ENCODE measurements around the gene HDAC4. TPM values are rescaled to one million over a fixed set of nuclear protein-coding genes. Genes with fewer than 3 reads are reported as not detected.

Gene HDAC4
- total and polyA plus RNA-seq, 2 of the 4 experiments (the other 2 are of a cell fraction) = 4.1 to 7.2 TPM

DNA sequence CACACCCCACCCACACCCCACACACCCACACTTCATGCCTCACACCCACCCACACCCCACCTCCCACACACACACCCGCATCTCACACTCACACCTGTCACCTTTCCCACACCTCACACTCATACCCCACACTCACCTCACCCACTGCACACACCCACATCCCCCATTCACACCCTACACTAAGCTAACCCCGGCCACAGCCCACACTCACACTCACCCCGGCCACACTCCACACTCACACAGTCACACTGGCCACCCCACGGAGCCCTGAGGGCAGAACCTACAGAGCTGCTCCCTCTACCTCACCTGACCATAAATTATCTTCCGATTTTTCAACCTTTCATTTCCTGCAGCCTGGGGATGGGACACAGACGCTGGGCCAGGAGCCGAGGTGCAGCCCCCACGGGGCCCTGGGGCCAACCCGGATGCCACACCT, 241.3 kb downstream of the HDAC4 start (continued):
- TF ChIP-seq MXI1 (IDR thresholded peaks at IDR 0.05; ENCODE audit: borderline replicate concordance, low read depth, low read length) = no peak
- TF ChIP-seq, protein P1, sequence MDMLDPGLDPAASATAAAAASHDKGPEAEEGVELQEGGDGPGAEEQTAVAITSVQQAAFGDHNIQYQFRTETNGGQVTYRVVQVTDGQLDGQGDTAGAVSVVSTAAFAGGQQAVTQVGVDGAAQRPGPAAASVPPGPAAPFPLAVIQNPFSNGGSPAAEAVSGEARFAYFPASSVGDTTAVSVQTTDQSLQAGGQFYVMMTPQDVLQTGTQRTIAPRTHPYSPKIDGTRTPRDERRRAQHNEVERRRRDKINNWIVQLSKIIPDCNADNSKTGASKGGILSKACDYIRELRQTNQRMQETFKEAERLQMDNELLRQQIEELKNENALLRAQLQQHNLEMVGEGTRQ (IDR thresholded peaks at IDR 0.05; ENCODE audit: low read depth, low read length) = no peak

DNA sequence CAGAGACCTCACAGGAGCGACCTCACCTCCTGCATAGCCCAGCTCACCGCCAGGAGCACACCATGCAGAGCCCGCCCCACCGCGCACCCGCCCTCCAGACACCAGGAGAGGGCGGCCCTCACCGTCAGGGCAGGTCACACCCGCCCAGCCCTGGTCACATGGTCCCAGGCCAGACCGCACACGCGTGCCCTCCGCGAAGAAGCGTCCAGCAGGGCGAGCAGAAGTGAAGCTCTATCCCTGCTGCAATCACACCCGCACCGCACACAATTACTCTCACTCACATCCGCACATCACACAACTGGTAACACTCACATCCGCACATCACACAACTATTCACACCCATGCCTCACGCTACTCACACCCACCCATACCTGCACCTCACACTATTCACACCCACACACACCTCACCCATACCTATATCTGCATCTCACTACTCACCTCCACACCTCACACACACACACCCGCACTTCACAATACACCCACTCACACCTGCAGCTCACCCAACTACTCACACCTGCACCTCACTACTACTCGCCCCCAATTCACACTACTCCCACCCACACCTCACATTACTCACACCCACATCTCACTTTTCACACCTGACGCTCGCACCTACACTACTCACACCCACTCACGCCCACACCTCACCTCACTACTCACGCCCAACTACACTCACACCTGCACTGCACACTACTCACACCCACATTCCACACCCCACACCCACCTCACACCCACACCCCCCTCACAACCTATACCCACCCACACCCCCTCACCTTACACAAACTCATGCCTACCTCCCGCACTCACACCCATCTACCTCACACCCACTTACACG, 242.0 kb downstream of the HDAC4 start:
- H3K79me1 ChIP-seq (ENCODE audit: low read depth in 1 of 2, low read length in 2 of 2) = 0 out of 4 replicates have a peak, but pooled peaks cover 0 to 3% of the 10 kb centered on the region in 2 experiments
- H3K9ac ChIP-seq (ENCODE audit: low read depth, low read length) = no peak overlapping the region
- H3K27ac ChIP-seq (ENCODE audit: insufficient read depth, low read length) = no peak overlapping the region
- dilution Hi-C loops (cut with HindIII; ENCODE audit: low sequenced_read_pairs, unreplicated experiment) (no loop called here), intact Hi-C loops (cut with micrococcal nuclease) (no loop called here), in situ Hi-C loops (cut with MboI; ENCODE audit: low sequenced_read_pairs) (no loop called here)
- no peak overlapping the region for H3K14ac ChIP-seq (replicated peaks; ENCODE audit: low read depth, low read length)
- no peak overlapping the region for H3K4ac ChIP-seq (ENCODE audit: low read depth, low read length)
- H3K9me3 ChIP-seq (ENCODE audit: control insufficient read depth, insufficient read depth, low read length) = no peaks in the 10 kb centered on the region
- no peaks in the 10 kb centered on the region for H4K20me1 ChIP-seq (ENCODE audit: insufficient read depth, low read length)
- DNase-seq (no peak), ATAC-seq (ENCODE audit: low read depth) (no peak)
- no peak overlapping the region for H3K4me3 ChIP-seq (ENCODE audit: insufficient read depth, low read depth, low read length)
- no peak overlapping the region for H3K56ac ChIP-seq (ENCODE audit: extremely low read depth, insufficient read depth, low read length)
- no peak overlapping the region for H2BK20ac ChIP-seq (ENCODE audit: low read depth, low read length)
- no peak overlapping the region for H4K8ac ChIP-seq (ENCODE audit: low read depth in 2 of 2, low read length in 2 of 2)
- no peak overlapping the region for H2BK15ac ChIP-seq (ENCODE audit: low read depth, low read length)
- no peak overlapping the region for H4K91ac ChIP-seq (ENCODE audit: insufficient read depth, low read depth, low read length)
- peaks cover 64% of the 10 kb centered on the region for H3K36me3 ChIP-seq (ENCODE audit: control insufficient read depth, insufficient read depth, low read length)
- ChIA-PET CTCF (no interaction called here), POLR2A (ENCODE audit: unreplicated experiment) (no interaction called here)
- H2BK5ac ChIP-seq (ENCODE audit: low read depth, low read length, poor library complexity, severe bottlenecking) = peak overlapping the region; percentile 56
- no peaks in the 10 kb centered on the region for H3K4me1 ChIP-seq (ENCODE audit: control insufficient read depth, insufficient read depth, low read length)
- WGBS, 2 experiments (ENCODE audit: extremely low coverage in 2 of 2, insufficient read length in 1 of 2) = 97 to 100% methylated on average over 6 to 23 of the region's 29 CpGs
- no TSS peak for BruUV-seq (replicated peaks)
- H3K9me1 ChIP-seq (ENCODE audit: insufficient read depth, low read length) = peaks cover 5% of the 10 kb centered on the region; the same call in 1 of the 2 replicates
- H3K27me3 ChIP-seq (ENCODE audit: control insufficient read depth, insufficient read depth, low read length) = no peaks in the 10 kb centered on the region
- H2AK9ac ChIP-seq (replicated peaks; ENCODE audit: low read depth, low read length, poor library complexity) = no peak overlapping the region
- no peak overlapping the region for H3K23ac ChIP-seq (ENCODE audit: low read depth, low read length)
- peak overlapping the region; percentile 43 for H2AFZ ChIP-seq (replicated peaks; ENCODE audit: low read length, poor library complexity)
- H2BK120ac ChIP-seq (ENCODE audit: low read depth, low read length) = no peak overlapping the region
- no peak overlapping the region for H3K18ac ChIP-seq (ENCODE audit: low read depth, low read length)
- no peak overlapping the region for H4K5ac ChIP-seq (ENCODE audit: low read depth, low read length)
- no peak overlapping the region for H2AK5ac ChIP-seq (ENCODE audit: low read depth, low read length)
- H3K4me2 ChIP-seq (ENCODE audit: low read depth, low read length) = no peak overlapping the region
- no peak for TF ChIP-seq RAD21 (IDR thresholded peaks at IDR 0.05; ENCODE audit: low read length)
- TF ChIP-seq NFE2L2 (IDR thresholded peaks at IDR 0.05; ENCODE audit: low read depth, low read length) = no peak
- TF ChIP-seq CEBPB (IDR thresholded peaks at IDR 0.05; ENCODE audit: low read depth, low read length) = no peak
- TF ChIP-seq, protein P1 (IDR thresholded peaks at IDR 0.05; ENCODE audit: low read depth, low read length) = no peak
- TF ChIP-seq MXI1 (IDR thresholded peaks at IDR 0.05; ENCODE audit: borderline replicate concordance, low read depth, low read length) = no peak
- no peak for TF ChIP-seq SMC3 (IDR thresholded peaks at IDR 0.05; ENCODE audit: low read depth, low read length)
- TF ChIP-seq MAZ (IDR thresholded peaks at IDR 0.05; ENCODE audit: borderline replicate concordance, low read depth, low read length) = no peak
- TF ChIP-seq CHD1 (IDR thresholded peaks at IDR 0.05; ENCODE audit: low read depth, low read length) = no peak
- TF ChIP-seq RFX5 (IDR thresholded peaks at IDR 0.05; ENCODE audit: low read depth, low read length) = no peak
- TF ChIP-seq RCOR1 (IDR thresholded peaks at IDR 0.05; ENCODE audit: insufficient replicate concordance, low read length) = no peak
- TF ChIP-seq POLR2A (IDR thresholded peaks at IDR 0.05; ENCODE audit: low read depth, low read length) = no peak
- no peak for TF ChIP-seq ELK1 (IDR thresholded peaks at IDR 0.05; ENCODE audit: borderline replicate concordance, low read depth, low read length)
- TF ChIP-seq FOS (IDR thresholded peaks at IDR 0.05; ENCODE audit: low read depth, low read length) = no peak

All from IMR-90 (cell line).